OCI-LY1 (cell line): ENCODE measurements around the gene THSD8.

Experiments
- CTCF ChIP-seq: fragments of 200-600 bp; sonication (generic), shearing (Covaris generic); IDR thresholded peaks from 2 replicates; pipeline ENCODE4 v1.5.1; 2017; ENCODE audit warnings: mild to moderate bottlenecking, antibody characterized with exemption, low read length, moderate library complexity, mixed read lengths
- EZH2 ChIP-seq: fragments of 200-600 bp; sonication (generic), shearing (Covaris generic); IDR thresholded peaks from 2 replicates; pipeline ENCODE4 v1.8.0; 2017; ENCODE audit warnings: borderline replicate concordance, mixed run types, mild to moderate bottlenecking, antibody characterized with exemption, low read length, moderate library complexity, mixed read lengths

GRCh38 chr19:12833418-12833737 lies 31.5 kb downstream of the THSD8 start:
- no peak for TF ChIP-seq EZH2
- TF ChIP-seq CTCF: no peak
